A673 (cell line): Measurements from ENCODE around the gene CCDC74B. TPM values are rescaled to one million over a fixed set of nuclear protein-coding genes. Genes with fewer than 3 reads are reported as not detected.
"Not testable (repeated sequence)": the region's sequence is repeated elsewhere in the genome, so short reads cannot be mapped to it uniquely, and the experiment has no call there.

ENCODE experiments used
- BruUV-seq: library from RNA; stranded (reverse); fragments of 400-500 nt; replicated peaks from 2 replicates; lab custom pipeline; 2021; lab: Mats Ljungman, UMichigan
- CTCF ChIA-PET: fragments of 300-600 bp; sonication (Branson Sonifier 250); formaldehyde crosslinking; loops from one replicate; lab custom pipeline; 2022; ENCODE audit warnings: antibody characterized with exemption; lab: Charles Lee
- POLR2A ChIA-PET: fragments of 300-600 bp; sonication (Branson Sonifier 250); formaldehyde crosslinking; loops from one replicate; lab custom pipeline; 2022; ENCODE audit warnings: antibody characterized with exemption; ENCODE audit not compliant: low non-redundant PET; lab: Charles Lee
- DNase-seq: peaks from one replicate; pipeline ENCODE4 v3.0.0-alpha.2; 2015; ENCODE audit warnings: low spot score
- H3K27ac ChIP-seq: fragments of 200-600 bp; sonication (generic); 2 replicates; pipeline ENCODE4 v1.5.1; 2016; ENCODE audit warnings: mixed run types, low read depth, mild to moderate bottlenecking, mixed read lengths, antibody characterized with exemption, low read length; ENCODE audit not compliant: poor library complexity, severe bottlenecking
- H3K27me3 ChIP-seq: fragments of 200-600 bp; sonication (generic); replicated peaks from 2 replicates; pipeline ENCODE4 v1.6.1; 2017; ENCODE audit warnings: mixed run types, low read depth, mild to moderate bottlenecking, mixed read lengths, antibody characterized with exemption, low read length; ENCODE audit not compliant: insufficient read depth, poor library complexity
- H3K36me3 ChIP-seq: fragments of 200-600 bp; sonication (generic); 2 replicates; pipeline ENCODE4 v1.6.1; 2016; ENCODE audit warnings: mixed run types, mild to moderate bottlenecking, mixed read lengths, antibody characterized with exemption, low read length; ENCODE audit not compliant: insufficient read depth, poor library complexity, severe bottlenecking
- H3K4me1 ChIP-seq: fragments of 200-600 bp; sonication (generic); 2 replicates; pipeline ENCODE4 v1.6.1; 2017; ENCODE audit warnings: mixed run types, mild to moderate bottlenecking, mixed read lengths, antibody characterized with exemption, low read length; ENCODE audit not compliant: insufficient read depth, poor library complexity, severe bottlenecking
- H3K4me3 ChIP-seq: fragments of 200-600 bp; sonication (generic); 2 replicates; pipeline ENCODE4 v1.5.1; 2016; ENCODE audit warnings: low read depth, mixed run types, mild to moderate bottlenecking, mixed read lengths, low read length; ENCODE audit not compliant: poor library complexity, severe bottlenecking
- H3K9me3 ChIP-seq: fragments of 200-600 bp; sonication (generic); 2 replicates; pipeline ENCODE4 v1.6.1; 2016; ENCODE audit warnings: mixed run types, low read depth, mild to moderate bottlenecking, mixed read lengths, antibody characterized with exemption, low read length; ENCODE audit not compliant: poor library complexity, severe bottlenecking
- EZH2 ChIP-seq: fragments of 200-600 bp; sonication (generic); IDR thresholded peaks from 2 replicates; pipeline ENCODE4 v1.6.1; 2017; ENCODE audit warnings: borderline replicate concordance, low read depth, mild to moderate bottlenecking, mixed read lengths, antibody characterized with exemption, low read length; ENCODE audit not compliant: poor library complexity, severe bottlenecking
- intact Hi-C: fragments of 100-400 bp; cut with micrococcal nuclease; formaldehyde crosslinking; loops from one replicate; pipeline ENCODE4 v1.10.0; 2022; ENCODE audit not compliant: unreplicated experiment
- total RNA-seq: library from RNA; stranded (reverse); gene quantifications from 2 replicates; pipeline ENCODE4 v1.2.3, GENCODE V29; 2021
- TF ChIP-seq, protein P1 (sequence below): fragments of 300-800, 200-600 bp; sonication (generic); conservative IDR thresholded peaks from 2 replicates; pipeline ENCODE4 v1.5.1; 2017; ENCODE audit warnings: low read depth, mild to moderate bottlenecking, antibody characterized with exemption, low read length, moderate library complexity, mixed read lengths

The CCDC74B gene
- total RNA-seq, 1 experiment from 2014 or later = 3.8 TPM

DNA sequence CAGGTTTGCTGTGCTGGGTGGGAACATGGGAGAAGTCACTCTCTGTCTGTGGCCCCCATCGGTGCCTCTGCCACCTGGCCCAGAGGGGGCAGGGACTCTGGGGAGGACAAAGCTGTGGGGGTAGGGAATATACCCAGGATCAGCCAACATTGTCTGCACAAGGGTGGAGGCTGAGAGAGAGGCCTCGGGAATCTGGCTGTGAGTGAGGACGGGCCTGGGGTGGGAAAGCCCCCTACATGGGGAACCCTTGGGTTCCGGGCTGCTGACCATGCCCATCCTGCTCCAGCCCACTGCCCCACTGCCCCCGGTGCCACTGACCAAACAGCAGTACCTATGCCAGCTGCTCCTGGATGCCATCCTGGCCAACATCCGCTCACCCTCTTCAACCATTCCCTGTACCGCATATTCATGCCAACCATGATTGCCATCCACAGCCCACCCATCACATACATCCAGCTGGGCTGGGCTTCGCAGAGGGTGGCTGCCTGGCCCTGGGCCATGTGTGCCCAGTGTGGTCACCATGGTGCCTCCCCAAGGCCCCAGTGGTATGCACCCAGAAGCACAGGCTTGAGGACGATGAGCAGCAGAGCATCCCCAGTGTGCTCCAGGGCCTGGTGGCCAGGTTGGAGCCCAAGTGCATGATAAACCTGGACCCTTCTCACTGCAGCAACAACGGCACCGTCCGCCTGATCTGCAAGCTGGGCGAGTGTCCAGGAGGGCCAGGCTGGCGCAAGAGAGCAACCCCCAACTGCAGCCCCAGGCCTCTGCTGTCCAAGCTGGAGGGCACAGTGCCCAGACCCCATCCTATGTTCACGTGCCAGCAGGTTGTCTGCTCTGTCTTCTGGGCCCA is 9.0 kb downstream of the CCDC74B start:
- ChIA-PET CTCF (no interaction called here), POLR2A (no interaction called here)
- no peaks in the 10 kb centered on the region for H3K36me3 ChIP-seq
- DNase-seq = no peak
- TF ChIP-seq, protein P1, sequence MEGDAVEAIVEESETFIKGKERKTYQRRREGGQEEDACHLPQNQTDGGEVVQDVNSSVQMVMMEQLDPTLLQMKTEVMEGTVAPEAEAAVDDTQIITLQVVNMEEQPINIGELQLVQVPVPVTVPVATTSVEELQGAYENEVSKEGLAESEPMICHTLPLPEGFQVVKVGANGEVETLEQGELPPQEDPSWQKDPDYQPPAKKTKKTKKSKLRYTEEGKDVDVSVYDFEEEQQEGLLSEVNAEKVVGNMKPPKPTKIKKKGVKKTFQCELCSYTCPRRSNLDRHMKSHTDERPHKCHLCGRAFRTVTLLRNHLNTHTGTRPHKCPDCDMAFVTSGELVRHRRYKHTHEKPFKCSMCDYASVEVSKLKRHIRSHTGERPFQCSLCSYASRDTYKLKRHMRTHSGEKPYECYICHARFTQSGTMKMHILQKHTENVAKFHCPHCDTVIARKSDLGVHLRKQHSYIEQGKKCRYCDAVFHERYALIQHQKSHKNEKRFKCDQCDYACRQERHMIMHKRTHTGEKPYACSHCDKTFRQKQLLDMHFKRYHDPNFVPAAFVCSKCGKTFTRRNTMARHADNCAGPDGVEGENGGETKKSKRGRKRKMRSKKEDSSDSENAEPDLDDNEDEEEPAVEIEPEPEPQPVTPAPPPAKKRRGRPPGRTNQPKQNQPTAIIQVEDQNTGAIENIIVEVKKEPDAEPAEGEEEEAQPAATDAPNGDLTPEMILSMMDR = no peak
- no peak for TF ChIP-seq EZH2
- no peak overlapping the region for H3K27ac ChIP-seq
- H3K27me3 ChIP-seq = no peaks in the 10 kb centered on the region
- no TSS peak for BruUV-seq
- no peaks in the 10 kb centered on the region for H3K9me3 ChIP-seq
- H3K4me3 ChIP-seq = no peak overlapping the region
- no peaks in the 10 kb centered on the region for H3K4me1 ChIP-seq
- intact Hi-C loops = no loop called here

DNA sequence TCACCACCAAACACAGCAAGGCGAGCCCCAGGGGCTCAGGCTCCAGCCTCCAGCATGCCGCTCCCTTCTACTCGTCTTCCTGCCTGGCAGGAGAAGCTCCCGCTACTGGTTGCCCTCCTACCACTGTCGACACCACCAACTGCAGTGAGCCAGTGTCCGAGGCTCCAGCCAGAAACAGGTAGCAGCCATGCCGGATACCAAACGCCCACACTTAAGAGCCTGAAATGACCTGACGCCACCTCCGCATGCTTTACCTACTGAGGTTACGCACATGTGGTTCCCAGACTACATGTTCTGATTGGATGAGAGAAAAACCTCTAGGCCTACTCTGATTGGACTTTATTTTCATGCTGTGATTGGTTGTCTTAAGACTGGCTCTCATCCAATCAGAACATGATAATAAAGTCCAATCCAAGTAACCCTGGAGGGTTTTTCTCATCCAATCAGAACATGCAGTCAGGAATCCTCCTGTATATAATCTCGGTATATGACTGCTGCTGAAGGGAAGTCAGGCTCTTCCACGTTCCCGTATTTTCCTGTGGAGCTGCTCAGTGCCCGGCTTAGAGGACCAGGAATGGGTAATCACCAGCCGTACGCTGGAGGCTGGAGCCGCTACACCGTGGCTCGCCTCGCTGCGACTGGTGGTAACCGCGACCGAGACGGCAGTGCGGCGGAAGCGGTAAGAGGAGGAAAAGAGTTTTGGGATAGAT is 15.6 kb downstream of the CCDC74B start, which contains the start of gene POTEF:
Gene POTEF, minus strand, starts transcription at position 103 of the 710 bp plus-strand sequence. CDS start 8,707 bp downstream, outside the sequence.
- H3K4me1 ChIP-seq, intact Hi-C loops, POLR2A ChIA-PET, H3K36me3 ChIP-seq, BruUV-seq, H3K9me3 ChIP-seq, DNase-seq, H3K27ac ChIP-seq, CTCF ChIA-PET, H3K27me3 ChIP-seq, H3K4me3 ChIP-seq: not testable (repeated sequence)

DNA sequence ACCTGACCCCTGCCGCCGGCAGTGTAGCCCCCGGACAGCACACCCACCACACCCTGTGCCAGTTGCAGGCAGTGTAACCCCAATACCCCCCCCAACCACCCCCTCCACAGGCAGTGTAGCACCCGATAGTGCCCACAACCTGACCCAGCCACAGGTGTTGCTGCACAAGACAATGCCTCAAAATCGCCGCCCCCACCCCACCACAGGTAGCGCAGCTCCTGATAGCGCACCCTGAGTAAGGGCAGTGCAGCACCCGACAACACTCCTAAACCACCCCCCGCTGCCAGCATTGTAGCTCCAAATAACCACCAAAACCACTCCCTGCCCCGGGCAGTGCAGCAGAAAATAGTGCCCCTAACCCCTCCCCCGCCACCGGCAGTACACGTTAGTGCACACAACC is 16.4 kb downstream of the CCDC74B start:
- H3K4me1 ChIP-seq, intact Hi-C loops, BruUV-seq, H3K9me3 ChIP-seq, H3K27me3 ChIP-seq, H3K4me3 ChIP-seq, POLR2A ChIA-PET, CTCF ChIA-PET, H3K36me3 ChIP-seq, H3K27ac ChIP-seq, DNase-seq: not testable (repeated sequence)

DNA sequence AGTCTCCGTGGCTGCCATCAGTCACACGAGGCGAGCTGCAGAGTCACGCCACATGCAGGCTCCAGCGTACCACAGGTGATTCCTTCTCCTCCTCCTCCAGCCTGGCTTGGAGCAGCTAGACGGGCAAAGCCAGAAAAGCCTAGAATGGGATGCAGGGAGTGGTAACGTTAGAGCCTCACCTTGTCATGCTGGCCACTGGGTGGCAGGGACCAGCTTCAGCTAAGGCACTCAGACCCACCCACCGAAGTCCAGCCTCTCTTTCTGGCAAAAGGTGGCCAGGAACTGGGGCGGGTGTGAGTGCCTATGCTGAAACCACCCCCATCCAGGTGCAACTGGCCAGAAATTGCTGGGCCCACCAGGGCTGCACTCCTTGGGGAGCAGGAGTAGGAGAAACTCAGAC is 17.2 kb downstream of the CCDC74B start:
- intact Hi-C loops, CTCF ChIA-PET, H3K4me3 ChIP-seq, H3K4me1 ChIP-seq, BruUV-seq, H3K27me3 ChIP-seq, DNase-seq, H3K9me3 ChIP-seq, H3K36me3 ChIP-seq, POLR2A ChIA-PET, H3K27ac ChIP-seq: not testable (repeated sequence)

DNA sequence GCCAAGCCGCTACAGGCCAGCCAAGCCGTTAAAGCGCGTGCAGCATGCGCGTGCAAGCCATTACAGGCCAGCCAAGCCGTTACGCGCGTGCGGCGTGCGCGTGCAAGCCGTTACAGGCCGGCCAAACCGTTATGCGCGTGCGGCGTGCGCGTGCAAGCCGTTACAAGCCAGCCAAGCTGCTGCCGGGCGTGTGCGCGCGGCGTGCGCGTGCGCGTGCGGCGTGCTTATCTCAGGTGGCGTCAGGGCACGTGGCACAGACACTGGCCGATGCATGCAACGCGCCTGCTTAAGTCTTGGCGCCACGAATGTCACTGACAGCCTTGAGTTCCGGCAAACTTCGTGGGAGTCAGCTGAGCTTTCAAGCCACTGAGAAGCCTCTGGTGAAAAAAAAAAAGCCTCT is 24.0 kb downstream of the CCDC74B start:
- DNase-seq, H3K27me3 ChIP-seq, POLR2A ChIA-PET, H3K9me3 ChIP-seq, CTCF ChIA-PET, BruUV-seq, H3K4me1 ChIP-seq, H3K4me3 ChIP-seq, intact Hi-C loops, H3K36me3 ChIP-seq, H3K27ac ChIP-seq: not testable (repeated sequence)

DNA sequence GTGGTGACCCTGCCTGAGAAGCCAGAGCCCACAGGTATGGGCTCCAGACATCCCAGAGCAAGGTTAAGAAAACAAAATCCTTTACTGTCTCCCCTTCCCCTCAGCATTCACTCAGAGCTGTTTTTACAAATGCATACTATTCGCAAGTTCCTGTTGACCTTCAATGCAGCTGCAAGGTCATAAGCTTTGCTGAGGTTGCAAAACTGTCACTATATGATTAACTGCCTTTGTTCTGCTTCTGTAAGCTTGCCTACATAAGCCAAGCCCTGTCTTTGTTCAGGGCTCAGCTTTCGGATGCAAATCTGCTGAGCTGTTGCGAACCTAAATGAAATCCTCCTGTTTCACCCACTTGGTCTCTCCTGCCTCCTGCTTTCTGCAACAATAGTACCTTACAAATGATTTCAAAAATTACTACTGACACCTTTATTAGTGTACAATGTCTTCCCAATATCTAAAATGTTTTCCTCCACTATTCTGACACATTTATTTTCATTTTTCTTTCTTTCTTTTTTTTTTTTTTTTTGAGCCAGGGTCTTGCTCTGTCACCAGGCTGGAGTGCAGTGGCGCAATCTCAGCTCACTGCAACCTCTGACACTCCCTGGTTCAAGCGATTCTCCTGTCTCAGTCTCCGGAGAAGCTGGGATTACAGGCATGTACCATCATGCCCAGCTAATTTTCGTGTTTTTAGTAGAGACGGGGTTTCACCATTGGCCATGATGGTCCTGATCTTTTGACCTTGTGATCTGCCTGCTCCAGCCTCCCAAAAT is 42.1 kb downstream of the CCDC74B start:
- intact Hi-C loops, DNase-seq, H3K9me3 ChIP-seq, H3K36me3 ChIP-seq, BruUV-seq, H3K4me3 ChIP-seq, H3K27ac ChIP-seq, H3K27me3 ChIP-seq, CTCF ChIA-PET, POLR2A ChIA-PET, H3K4me1 ChIP-seq: not testable (repeated sequence)
